WTC11 (cell line): ENCODE results near the gene SLC38A6. TPM values are rescaled to one million over a fixed set of nuclear protein-coding genes. Genes with fewer than 3 reads are reported as not detected.

Source experiments
- ATAC-seq: fragments of 200-7000 bp; cut with Tn5 transposase; 2 replicates; pipeline ENCODE4 v1.10.0; 2021; ENCODE audit warnings: mild to moderate bottlenecking, moderate library complexity
- CTCF ChIA-PET: fragments of 300-600 bp; sonication (Branson Sonifier 250); formaldehyde crosslinking; loops from one replicate; lab custom pipeline; 2021; ENCODE audit warnings: antibody characterized with exemption; lab: Charles Lee
- POLR2A ChIA-PET: fragments of 350-600 bp; sonication (Branson Sonifier 250); formaldehyde crosslinking; loops from one replicate; lab custom pipeline; 2021; ENCODE audit warnings: antibody characterized with exemption; lab: Charles Lee
- DNase-seq: peaks from one replicate; pipeline ENCODE4 v3.0.0; 2021; ENCODE audit warnings: low spot score
- H3K27ac Mint-ChIP-seq: 2 replicates; pipeline ENCODE4 v1.8.0; 2021; ENCODE audit warnings: mixed read lengths
- H3K27me3 Mint-ChIP-seq: 2 replicates; pipeline ENCODE4 v1.8.0; 2021; ENCODE audit warnings: low read depth, mild to moderate bottlenecking, moderate library complexity, mixed read lengths
- H3K36me3 Mint-ChIP-seq: 2 replicates; pipeline ENCODE4 v1.8.0; 2021; ENCODE audit warnings: mixed read lengths
- H3K4me1 Mint-ChIP-seq: 2 replicates; pipeline ENCODE4 v1.8.0; 2022; ENCODE audit warnings: mixed read lengths
- H3K4me3 Mint-ChIP-seq: 2 replicates; pipeline ENCODE4 v1.8.0; 2021; ENCODE audit warnings: mild to moderate bottlenecking, moderate library complexity, mixed read lengths
- H3K9me3 Mint-ChIP-seq: 2 replicates; pipeline ENCODE4 v1.8.0; 2021; ENCODE audit warnings: mixed read lengths
- ATF2 ChIP-seq: sonication (generic); formaldehyde crosslinking; IDR thresholded peaks from 2 replicates; pipeline ENCODE4 v1.8.1; 2022; ENCODE audit warnings: low read depth, missing genetic modification reagents, borderline replicate concordance
- ATF6 ChIP-seq: sonication (generic); formaldehyde crosslinking; IDR thresholded peaks from 2 replicates; pipeline ENCODE4 v1.8.1; 2023; ENCODE audit warnings: mild to moderate bottlenecking, missing genetic modification reagents
- CTCF ChIP-seq: fragments of 200-600 bp; IDR thresholded peaks from 2 replicates; pipeline ENCODE4 v1.8.0; 2022; ENCODE audit warnings: antibody characterized with exemption
- EMX1 ChIP-seq: fragments of 250-450 bp; sonication (Bioruptor Pico); IDR thresholded peaks from 2 replicates; pipeline ENCODE4 v1.8.0; 2021; ENCODE audit warnings: mild to moderate bottlenecking
- ERG ChIP-seq: fragments of 250-450 bp; sonication (Bioruptor Pico); IDR thresholded peaks from 2 replicates; pipeline ENCODE4 v1.8.0; 2021; ENCODE audit warnings: mild to moderate bottlenecking
- FOXJ3 ChIP-seq: sonication (generic); formaldehyde crosslinking; IDR thresholded peaks from 2 replicates; pipeline ENCODE4 v1.9.0; 2021; ENCODE audit warnings: missing genetic modification reagents, mild to moderate bottlenecking, borderline replicate concordance
- GRHL2 ChIP-seq: fragments of 250-450 bp; sonication (Bioruptor Pico); IDR thresholded peaks from 2 replicates; pipeline ENCODE4 v1.8.0; 2022; ENCODE audit warnings: mild to moderate bottlenecking, moderate library complexity; ENCODE audit not compliant: insufficient replicate concordance, severe bottlenecking
- IRF2 ChIP-seq: sonication (generic); formaldehyde crosslinking; IDR thresholded peaks from 2 replicates; pipeline ENCODE4 v1.8.0; 2022; ENCODE audit warnings: low read depth, missing genetic modification reagents, borderline replicate concordance
- NFE2L1 ChIP-seq: sonication (generic); formaldehyde crosslinking; IDR thresholded peaks from 2 replicates; pipeline ENCODE4 v1.8.1; 2023; ENCODE audit warnings: missing genetic modification reagents
- PRDM15 ChIP-seq: sonication (generic); formaldehyde crosslinking; IDR thresholded peaks from 2 replicates; pipeline ENCODE4 v1.8.0; 2022; ENCODE audit warnings: missing genetic modification reagents
- RELA ChIP-seq: sonication (generic); formaldehyde crosslinking; IDR thresholded peaks from 2 replicates; pipeline ENCODE4 v1.8.1; 2022; ENCODE audit warnings: missing genetic modification reagents, mild to moderate bottlenecking, borderline replicate concordance
- ZNF263 ChIP-seq: sonication (generic); formaldehyde crosslinking; IDR thresholded peaks from 2 replicates; pipeline ENCODE4 v1.8.1; 2022; ENCODE audit warnings: low read depth, mild to moderate bottlenecking, moderate library complexity, missing genetic modification reagents
- ZNF512 ChIP-seq: sonication (generic); formaldehyde crosslinking; IDR thresholded peaks from 2 replicates; pipeline ENCODE4 v1.8.1; 2022; ENCODE audit warnings: missing genetic modification reagents, borderline replicate concordance
- total RNA-seq: library from RNA; stranded (reverse); gene quantifications from 3 replicates; pipeline ENCODE4 v1.2.3, GENCODE V29; 2021

SLC38A6 gene
- total RNA-seq, 1 experiment from 2014 or later: 8.7 TPM

- peaks cover 13% of the 10 kb centered on the region for H3K4me1 Mint-ChIP-seq
- H3K36me3 Mint-ChIP-seq: no peaks in the 10 kb centered on the region
- TF ChIP-seq EMX1 (CRISPR knock-in tag) (no peak), FOXJ3 (no peak), RELA (CRISPR knock-in tag) (no peak)
- TF ChIP-seq, all 79 proteins: peak for 0
- ChIA-PET CTCF (no interaction called here), POLR2A (no interaction called here)
- Mint-ChIP-seq H3K9me3 (no peaks in the 10 kb centered on the region), H3K27me3 (no peaks in the 10 kb centered on the region), H3K4me3 (no peak overlapping the region), H3K27ac (no peak overlapping the region)
- ATAC-seq (no peak), DNase-seq (no peak)
Measured at GRCh38 chr14:60933920-60934655, 47.0 kb upstream of the SLC38A6 start.

GRCh38 chr14:60935319-60935718 lies 45.7 kb upstream of the SLC38A6 start:
- Mint-ChIP-seq H3K9me3 (no peaks in the 10 kb centered on the region), H3K4me1 (peaks cover 18% of the 10 kb centered on the region), H3K4me3 (no peak overlapping the region), H3K36me3 (no peaks in the 10 kb centered on the region), H3K27ac (no peak overlapping the region), H3K27me3 (no peaks in the 10 kb centered on the region)
- TF ChIP-seq ZNF263 (no peak), IRF2 (CRISPR knock-in tag) (no peak), ERG (CRISPR knock-in tag) (no peak), PRDM15 (no peak), GRHL2 (CRISPR knock-in tag) (no peak), ZNF512 (CRISPR knock-in tag) (no peak), ATF2 (CRISPR knock-in tag) (no peak)
- ATAC-seq (no peak), DNase-seq (no peak)
- POLR2A ChIA-PET: no interaction called here
- CTCF ChIA-PET: no interaction called here

- no peak for ATAC-seq
- H3K27me3 Mint-ChIP-seq: no peaks in the 10 kb centered on the region
- ChIA-PET POLR2A (no interaction called here), CTCF (no interaction called here)
- no peak overlapping the region for H3K27ac Mint-ChIP-seq
- peaks cover 15% of the 10 kb centered on the region for H3K4me1 Mint-ChIP-seq
- no peak for DNase-seq
- H3K4me3 Mint-ChIP-seq: no peak overlapping the region
- no peaks in the 10 kb centered on the region for H3K9me3 Mint-ChIP-seq
- no peaks in the 10 kb centered on the region for H3K36me3 Mint-ChIP-seq
- TF ChIP-seq CTCF (no peak), ATF6 (CRISPR knock-in tag) (no peak), NFE2L1 (CRISPR knock-in tag) (no peak)
- TF ChIP-seq, all 79 proteins: peak for 0
Measured at GRCh38 chr14:60943637-60944032, 37.4 kb upstream of the SLC38A6 start.
